GM19452 (cell line): ENCODE results near the gene GSTM2.

Source experiments
- ATAC-seq: cut with Tn5 transposase; IDR thresholded peaks from one replicate; pipeline ENCODE4 v1.9.1; 2021; ENCODE audit not compliant: unreplicated experiment

The GSTM2 gene

GRCh38 chr1:109712321-109712864 is 44.5 kb downstream of the GSTM2 start:
- ATAC-seq, result no peak

GRCh38 chr1:109713636-109714035 is 45.8 kb downstream of the GSTM2 start:
- ATAC-seq, result no peak

DNA sequence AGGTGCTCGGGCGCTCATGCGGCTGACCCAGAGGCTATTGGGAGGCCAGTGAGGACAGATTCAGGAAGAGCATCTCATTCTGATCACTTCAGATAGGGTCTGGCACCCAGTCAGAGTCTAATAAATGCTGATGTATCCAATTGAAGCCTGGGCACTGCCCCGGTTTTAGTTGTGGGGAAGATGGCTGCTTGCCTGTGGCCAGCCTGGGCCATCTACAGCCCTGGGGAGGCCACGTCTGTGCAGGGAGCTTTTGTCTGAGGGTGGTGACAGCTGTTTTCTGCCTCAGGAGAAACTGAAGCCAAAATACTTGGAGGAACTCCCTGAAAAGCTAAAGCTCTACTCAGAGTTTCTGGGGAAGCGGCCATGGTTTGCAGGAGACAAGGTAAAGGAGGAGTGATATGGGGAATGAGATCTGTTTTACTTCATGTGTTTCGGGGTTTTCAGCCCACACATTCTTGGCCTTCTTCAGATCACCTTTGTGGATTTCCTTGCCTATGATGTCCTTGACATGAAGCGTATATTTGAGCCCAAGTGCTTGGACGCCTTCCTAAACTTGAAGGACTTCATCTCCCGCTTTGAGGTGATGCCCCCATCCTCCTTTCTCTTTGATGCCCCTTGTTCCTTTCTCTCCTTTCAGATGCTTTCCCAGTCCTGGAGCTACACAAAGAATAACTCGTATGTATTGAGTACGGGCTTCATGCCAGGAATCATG is 47.0 kb downstream of the GSTM2 start:
- no peak for ATAC-seq

DNA sequence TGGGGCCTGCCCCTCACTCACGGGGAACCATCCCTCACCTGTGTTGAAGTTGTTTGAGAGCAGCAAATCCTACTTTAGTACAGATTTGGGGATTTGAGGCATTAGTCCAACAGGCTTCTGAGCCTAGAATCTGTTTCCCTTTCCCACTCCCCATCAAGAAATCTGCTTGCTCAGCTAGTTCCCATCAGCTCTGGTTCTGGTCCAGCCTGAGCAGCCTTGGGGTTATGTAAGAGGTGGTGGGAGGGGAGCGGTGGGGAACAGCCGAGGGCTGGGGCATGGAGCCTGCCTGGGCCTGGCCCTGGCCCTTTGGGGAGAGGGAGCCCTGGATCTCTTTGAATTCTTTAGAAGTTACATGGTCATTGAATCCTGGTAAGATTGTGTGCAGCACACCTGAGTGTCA is 48.3 kb downstream of the GSTM2 start:
- no peak for ATAC-seq

DNA sequence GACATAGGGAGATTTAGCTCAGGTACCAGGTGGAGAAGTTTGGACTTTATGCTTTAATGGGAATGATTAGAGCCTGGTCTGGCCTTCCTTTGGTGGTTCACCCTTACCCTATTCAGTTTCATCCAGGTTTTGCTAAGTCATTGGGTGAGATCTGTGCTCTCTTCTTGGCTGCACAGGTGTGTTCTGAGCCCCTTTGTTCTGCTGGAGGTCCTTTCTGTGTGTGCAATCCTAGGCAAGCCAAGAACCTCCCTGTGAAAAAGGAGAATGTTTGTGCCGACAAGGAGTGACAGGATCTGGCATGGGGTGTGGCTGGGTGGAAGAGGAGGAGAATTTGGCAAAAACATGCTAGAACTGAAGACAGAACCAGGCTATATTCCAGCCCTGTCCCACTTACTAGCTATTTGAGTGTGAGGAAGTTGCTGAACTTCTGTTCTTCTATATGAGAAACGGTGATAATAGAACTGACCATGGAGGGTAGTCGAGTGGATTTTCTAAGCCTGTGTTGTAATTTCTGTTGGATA is 48.8 kb downstream of the GSTM2 start:
- no peak for ATAC-seq

DNA sequence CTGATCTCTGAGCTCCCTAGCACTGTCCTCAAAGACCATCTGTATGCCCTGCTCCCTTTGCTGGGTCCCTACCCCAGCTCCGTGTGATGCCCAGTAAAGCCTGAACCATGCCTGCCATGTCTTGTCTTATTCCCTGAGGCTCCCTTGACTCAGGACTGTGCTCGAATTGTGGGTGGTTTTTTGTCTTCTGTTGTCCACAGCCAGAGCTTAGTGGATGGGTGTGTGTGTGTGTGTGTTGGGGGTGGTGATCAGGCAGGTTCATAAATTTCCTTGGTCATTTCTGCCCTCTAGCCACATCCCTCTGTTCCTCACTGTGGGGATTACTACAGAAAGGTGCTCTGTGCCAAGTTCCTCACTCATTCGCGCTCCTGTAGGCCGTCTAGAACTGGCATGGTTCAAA is 49.9 kb downstream of the GSTM2 start:
- ATAC-seq, result no peak

GRCh38 chr1:109718495-109718894 is 50.6 kb downstream of the GSTM2 start:
- no peak for ATAC-seq

DNA sequence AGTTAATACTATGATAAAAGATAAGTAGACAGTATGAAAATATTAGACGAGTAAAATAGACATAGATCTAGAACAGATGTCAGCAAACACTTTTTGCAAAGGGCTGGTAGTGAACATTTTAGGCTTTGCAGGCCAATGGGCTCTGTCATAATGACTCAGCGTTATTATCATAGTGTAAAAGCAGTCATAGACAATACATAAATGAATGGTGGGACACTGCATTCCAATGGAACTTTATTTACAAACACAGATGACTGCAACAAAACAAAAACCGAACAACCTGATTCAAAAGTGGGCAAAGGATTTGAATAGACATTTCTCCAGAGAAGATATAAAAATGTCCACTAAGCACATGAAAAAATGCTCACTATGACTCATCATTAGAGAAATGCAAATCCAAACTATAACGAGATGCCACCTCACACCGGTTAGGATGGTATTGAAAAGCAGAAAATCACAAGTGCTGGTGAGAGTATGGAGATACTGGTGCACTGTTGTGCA is 51.5 kb downstream of the GSTM2 start:
- ATAC-seq, result peak; percentile 67

GRCh38 chr1:109721042-109721441 is 53.2 kb downstream of the GSTM2 start:
- no peak for ATAC-seq

DNA sequence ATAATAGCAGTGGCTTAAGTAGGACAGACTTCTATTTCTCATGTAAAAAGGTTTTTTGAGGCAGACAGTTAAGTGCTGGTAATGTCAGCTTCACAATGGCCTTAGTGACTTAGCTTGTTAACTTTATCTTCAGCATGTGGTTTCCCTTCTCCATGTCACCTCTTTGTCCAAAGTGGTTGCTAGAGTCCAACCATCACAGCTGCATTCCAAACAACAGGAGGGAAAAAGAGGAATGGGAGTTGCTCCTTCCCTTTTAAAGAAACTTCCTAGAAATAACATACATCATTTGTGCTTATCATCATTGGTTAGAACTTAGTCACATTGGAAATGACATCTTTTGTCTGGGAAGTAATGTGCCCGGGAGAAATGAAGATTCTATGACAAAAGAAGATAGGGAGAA is 54.1 kb downstream of the GSTM2 start:
- ATAC-seq, result no peak

DNA sequence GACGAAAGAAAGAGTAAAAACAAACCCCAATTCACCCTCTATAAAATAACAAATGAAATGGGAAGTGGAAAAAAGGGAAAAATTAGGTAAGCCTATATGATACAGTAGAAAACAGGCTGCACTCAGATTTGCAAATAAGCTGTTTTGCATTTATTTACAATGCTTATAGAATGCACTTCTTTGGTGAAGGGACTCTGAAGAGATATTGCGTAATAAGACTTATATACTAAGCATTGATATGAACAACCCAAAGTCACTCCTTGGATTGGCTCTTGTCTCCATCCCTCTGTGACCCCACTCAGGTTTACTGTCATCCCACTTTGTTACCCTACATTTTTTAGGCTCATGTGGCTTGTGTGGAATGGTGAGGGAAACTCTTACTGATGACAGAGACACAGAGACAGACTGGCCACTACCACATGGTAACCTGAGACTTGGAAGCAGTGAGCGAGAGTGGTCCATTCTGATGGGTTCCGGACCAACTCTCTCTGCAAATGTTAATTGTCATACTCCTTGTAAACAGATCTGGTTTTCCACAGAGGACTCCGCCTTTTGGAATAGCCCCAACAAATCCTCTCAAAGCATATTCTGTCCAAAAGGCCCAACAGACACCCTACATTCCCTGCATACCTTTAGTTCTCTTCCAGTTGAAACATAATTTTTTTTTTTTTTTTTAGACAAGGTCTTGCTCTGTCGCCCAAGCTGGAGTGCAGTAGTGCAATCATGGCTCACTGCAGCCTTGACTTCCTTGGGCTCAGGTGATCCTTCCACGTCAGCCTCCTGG is 55.2 kb downstream of the GSTM2 start:
- ATAC-seq, result no peak
